ENCODE results near the gene KCTD13. TPM values are rescaled to one million over a fixed set of nuclear protein-coding genes. Genes with fewer than 3 reads are reported as not detected.
"Not testable (repeated sequence)": the region's sequence is repeated elsewhere in the genome, so short reads cannot be mapped to it uniquely, and the experiment has no call there.

KCTD13 gene
- polyA plus RNA-seq, 1 of the 3 experiments (the other 2 are of a cell fraction): 31.0 TPM

DNA sequence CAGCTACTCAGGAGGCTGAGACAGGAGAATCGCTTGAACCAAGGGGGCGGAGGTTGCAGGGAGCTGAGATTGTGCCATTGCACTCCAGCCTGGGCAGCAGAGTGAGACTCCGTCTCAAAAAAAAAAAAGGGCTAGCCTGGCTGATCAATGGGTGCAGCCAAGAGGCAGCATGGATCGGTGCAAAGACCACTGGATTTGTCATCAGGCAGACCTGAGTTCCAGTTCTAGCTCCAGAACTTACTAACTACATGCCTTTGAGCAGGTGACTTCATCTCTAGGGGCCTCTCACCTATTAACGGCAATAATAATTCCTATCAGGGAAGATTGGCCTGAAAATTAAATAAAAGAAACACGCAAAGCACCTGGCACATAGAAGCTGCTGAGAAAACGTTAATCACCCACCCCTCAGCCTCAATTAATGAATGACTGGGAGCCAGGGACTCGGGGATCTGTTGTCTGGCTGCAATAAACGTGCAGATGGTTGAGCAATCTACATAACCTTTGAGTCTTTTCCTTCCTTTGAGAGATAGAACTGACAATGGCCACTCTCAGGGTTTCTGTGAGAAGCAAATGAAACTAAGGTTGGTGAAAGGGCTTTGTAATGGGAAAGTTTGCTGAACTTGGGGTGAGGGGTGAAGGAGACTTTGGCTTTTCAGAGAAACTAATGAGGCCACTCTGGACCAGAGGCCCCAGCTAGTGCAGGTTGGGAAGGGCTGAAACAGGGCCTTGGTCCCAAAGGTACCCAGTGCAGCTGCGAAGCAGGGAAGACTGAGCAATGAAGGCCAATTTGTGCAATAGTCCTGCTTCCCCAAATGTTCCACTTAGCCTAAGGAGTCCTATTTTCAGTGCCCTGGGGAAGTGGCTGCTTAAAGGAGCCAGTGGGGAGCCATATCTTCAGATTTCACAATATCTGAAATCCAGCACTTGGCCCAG lies 34.2 kb downstream of the KCTD13 start (continued):
- TF ChIP-seq FOXJ3 (CRISPR knock-in tag; IDR thresholded peaks at IDR 0.05) (no peak), RFX5 (IDR thresholded peaks at IDR 0.05; ENCODE audit: low read length) (no peak), JUND (IDR thresholded peaks at IDR 0.05) (no peak), SMC3 (IDR thresholded peaks at IDR 0.05; ENCODE audit: low read depth, low read length) (no peak), GABPA (IDR thresholded peaks at IDR 0.05; ENCODE audit: low read depth) (no peak), FOSL2 (IDR thresholded peaks at IDR 0.05; ENCODE audit: borderline replicate concordance, low read depth) (no peak), GATA2 (CRISPR knock-in tag; IDR thresholded peaks at IDR 0.05) (no peak), YY1 (IDR thresholded peaks at IDR 0.05; ENCODE audit: low read depth) (no peak), EZH2phosphoT487 (IDR thresholded peaks at IDR 0.05; ENCODE audit: borderline replicate concordance, low read depth) (no peak)

DNA sequence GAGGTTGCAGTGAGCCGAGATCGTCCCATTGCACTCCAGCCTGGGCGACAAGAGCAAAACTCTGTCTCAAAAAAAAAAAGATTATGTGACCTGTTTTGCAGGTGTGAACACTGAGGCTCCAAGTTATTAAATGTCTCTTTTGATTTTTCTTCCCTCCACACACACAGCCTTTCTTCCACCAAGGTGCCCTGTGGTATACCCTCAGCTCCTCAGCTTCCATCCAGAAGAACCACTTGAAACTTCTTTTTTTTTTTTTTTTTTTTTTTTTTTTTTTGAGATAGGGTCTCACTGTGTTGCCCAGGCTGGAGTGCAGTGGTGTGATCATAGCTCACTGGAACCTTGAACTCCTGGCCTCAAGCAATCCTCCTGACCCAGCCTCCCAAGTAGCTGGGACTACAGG lies 36.7 kb downstream of the KCTD13 start:
- H3K27me3 ChIP-seq (ENCODE audit: insufficient read depth); H3K79me2 ChIP-seq (ENCODE audit: insufficient read depth); H3K9me2 ChIP-seq; H2AFZ ChIP-seq (ENCODE audit: low read depth); H3K4me1 ChIP-seq (ENCODE audit: control insufficient read depth in 1 of 2, insufficient read depth in 2 of 2, low read depth in 1 of 2, low read length in 1 of 2); H4K20me1 ChIP-seq (ENCODE audit: insufficient read depth); H3K4me3 ChIP-seq (ENCODE audit: low read depth in 2 of 2, low read length in 1 of 2); H3K4me2 ChIP-seq; H3K36me3 ChIP-seq (replicated peaks in 1 of 2; ENCODE audit: control insufficient read depth in 1 of 2, insufficient read depth in 2 of 2, low read length in 1 of 2); H3K9ac ChIP-seq; H3K9me3 ChIP-seq; H3K27ac ChIP-seq (ENCODE audit: low read depth in 2 of 2, low read length in 1 of 2); H3F3A ChIP-seq (replicated peaks; ENCODE audit: insufficient read depth); DNase-seq; POLR2A ChIA-PET: not testable (repeated sequence)
- 90% methylated on average over 3 of the region's 3 CpGs for WGBS (ENCODE audit: low lambda C conversion rate)
- CTCF ChIA-PET: interaction anchor here (1.0 to 1.5 kb wide), 3 partner anchors 12 to 82 kb away, joined by 3 to 5 read pairs (median 3); no protein-coding TSS in a partner anchor

DNA sequence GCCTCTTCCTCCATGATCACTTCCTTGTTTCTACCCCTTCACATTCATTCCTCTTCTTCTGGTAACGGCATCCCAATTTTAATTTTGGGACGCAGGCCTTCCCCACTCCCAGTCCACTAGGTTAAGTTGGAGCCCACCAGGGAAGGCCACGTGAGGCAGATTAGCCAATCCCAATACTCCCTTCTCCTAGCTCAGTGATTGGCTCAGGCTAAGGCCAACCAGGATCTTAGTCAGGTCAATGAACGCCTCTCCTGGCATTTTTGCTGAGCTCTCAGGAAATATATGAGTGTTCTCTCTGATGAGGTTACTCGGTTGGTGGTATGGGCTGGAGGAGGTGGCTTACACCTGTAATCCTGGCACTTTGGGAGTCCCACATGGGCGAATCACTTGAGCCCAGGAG lies 42.0 kb downstream of the KCTD13 start:
- DNase-seq: no peak
- Histone ChIP-seq H3K36me3 (replicated peaks in 1 of 2; ENCODE audit: control insufficient read depth in 1 of 2, insufficient read depth in 2 of 2, low read length in 1 of 2) (peaks cover 4 to 8% of the 10 kb centered on the region in 2 experiments), H3K9me2 (no peaks in the 10 kb centered on the region), H3K4me2 (no peak overlapping the region), H3K79me2 (ENCODE audit: insufficient read depth) (no peaks in the 10 kb centered on the region), H3K4me1 (ENCODE audit: control insufficient read depth in 1 of 2, insufficient read depth in 2 of 2, low read depth in 1 of 2, low read length in 1 of 2) (no peaks in the 10 kb centered on the region), H3K9ac (no peak overlapping the region), H3K4me3 (ENCODE audit: low read depth in 2 of 2, low read length in 1 of 2) (no peak overlapping the region), H3K27me3 (ENCODE audit: insufficient read depth) (no peaks in the 10 kb centered on the region), H4K20me1 (ENCODE audit: insufficient read depth) (no peaks in the 10 kb centered on the region), H3K27ac (ENCODE audit: low read depth in 2 of 2, low read length in 1 of 2) (no peak overlapping the region), H3K9me3 (no peaks in the 10 kb centered on the region), H3F3A (replicated peaks; ENCODE audit: insufficient read depth) (no peaks in the 10 kb centered on the region), H2AFZ (ENCODE audit: low read depth) (no peak overlapping the region)
- no peak for TF ChIP-seq RXRA (IDR thresholded peaks at IDR 0.05; ENCODE audit: borderline replicate concordance, low read depth)
- TF ChIP-seq RAD21 (IDR thresholded peaks at IDR 0.05; ENCODE audit: low read length): no peak
- TF ChIP-seq, protein P1, sequence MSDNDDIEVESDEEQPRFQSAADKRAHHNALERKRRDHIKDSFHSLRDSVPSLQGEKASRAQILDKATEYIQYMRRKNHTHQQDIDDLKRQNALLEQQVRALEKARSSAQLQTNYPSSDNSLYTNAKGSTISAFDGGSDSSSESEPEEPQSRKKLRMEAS (IDR thresholded peaks at IDR 0.05; ENCODE audit: low read depth): no peak
- CTCF ChIA-PET: interaction anchor here (0.6 to 1.2 kb wide), 3 partner anchors 21 to 110 kb away, joined by 3 to 5 read pairs (median 3); partner anchors contain the start of gene CDIPT
- WGBS (ENCODE audit: low lambda C conversion rate): 84% methylated on average over 6 of the region's 6 CpGs
- POLR2A ChIA-PET: no interaction called here

All from SK-N-SH (cell line).